Brain microvascular endothelial cell (primary cell): ENCODE measurements around the gene MAEA.

Experiments used
- DNase-seq: peaks from one replicate; pipeline ENCODE4 v3.0.0-alpha.2; 2020
- H3K27ac ChIP-seq: fragments of 250-450 bp; sonication (Bioruptor Pico); 2 replicates; pipeline ENCODE4 v1.5.1; 2020; ENCODE audit warnings: mild to moderate bottlenecking, moderate library complexity
- H3K27me3 ChIP-seq: fragments of 250-450 bp; sonication (Bioruptor Pico); replicated peaks from 2 replicates; pipeline ENCODE4 v1.5.1; 2020; ENCODE audit warnings: mild to moderate bottlenecking
- H3K36me3 ChIP-seq: fragments of 250-450 bp; sonication (Bioruptor Pico); replicated peaks from 2 replicates; pipeline ENCODE4 v1.5.1; 2020; ENCODE audit warnings: mild to moderate bottlenecking
- H3K4me3 ChIP-seq: 2 replicates; pipeline ENCODE4 v1.5.1; 2011; ENCODE audit warnings: low read depth, mild to moderate bottlenecking, control low read depth, low read length, moderate library complexity
- in situ Hi-C: cut with HindIII; loops from 2 replicates; pipeline ENCODE4 v1.10.0; 2017; ENCODE audit warnings: low sequenced_read_pairs, low pct_ligation_motif_present
- TF ChIP-seq, protein P1 (sequence below): IDR thresholded peaks from 2 replicates; pipeline ENCODE4 v1.5.1; 2011; ENCODE audit warnings: low read depth, mild to moderate bottlenecking, moderate library complexity, low read length, control low read depth, inconsistent platforms; ENCODE audit errors: missing control alignments

Gene MAEA

DNA sequence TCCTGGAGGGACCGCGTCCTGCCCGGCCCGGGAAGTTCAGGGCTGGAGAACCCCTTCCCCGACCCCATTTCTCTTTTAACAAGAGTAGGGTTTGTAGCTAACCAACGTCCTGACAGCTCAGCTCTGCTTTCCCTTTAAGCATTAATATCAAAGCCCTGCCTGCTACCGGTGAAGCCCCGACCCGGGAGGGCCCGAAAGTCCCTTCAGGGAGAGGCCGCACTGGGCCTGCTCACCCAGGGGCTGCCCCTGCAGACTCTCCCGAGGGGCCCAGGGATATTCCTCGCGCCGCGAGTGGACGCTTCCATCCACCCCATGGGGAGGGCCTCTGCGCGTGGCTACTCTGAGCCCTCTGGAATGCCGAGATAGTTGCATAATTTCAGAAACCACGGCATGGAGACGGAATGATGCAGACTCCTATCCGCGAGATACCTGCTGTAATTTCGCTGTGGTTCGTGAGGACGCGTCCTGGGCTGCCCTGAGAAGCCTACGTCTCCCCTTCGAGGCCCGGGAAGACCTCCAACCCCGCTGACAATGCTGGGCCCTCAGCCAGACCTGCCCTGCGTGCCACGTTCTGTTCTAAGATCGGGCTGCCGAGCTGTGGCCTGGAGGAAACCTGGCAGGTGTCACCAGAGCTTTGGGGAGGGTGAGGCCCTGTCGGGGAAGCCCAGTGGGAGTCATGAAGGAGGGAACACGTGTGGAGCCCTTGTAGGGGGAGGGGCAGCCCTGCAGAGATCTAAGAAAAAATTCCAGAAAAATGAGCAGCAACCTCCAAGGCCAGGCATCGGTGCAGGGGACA is 39.8 kb upstream of the MAEA start:
- DNase-seq, result peak; percentile 26
- TF ChIP-seq, protein P1, sequence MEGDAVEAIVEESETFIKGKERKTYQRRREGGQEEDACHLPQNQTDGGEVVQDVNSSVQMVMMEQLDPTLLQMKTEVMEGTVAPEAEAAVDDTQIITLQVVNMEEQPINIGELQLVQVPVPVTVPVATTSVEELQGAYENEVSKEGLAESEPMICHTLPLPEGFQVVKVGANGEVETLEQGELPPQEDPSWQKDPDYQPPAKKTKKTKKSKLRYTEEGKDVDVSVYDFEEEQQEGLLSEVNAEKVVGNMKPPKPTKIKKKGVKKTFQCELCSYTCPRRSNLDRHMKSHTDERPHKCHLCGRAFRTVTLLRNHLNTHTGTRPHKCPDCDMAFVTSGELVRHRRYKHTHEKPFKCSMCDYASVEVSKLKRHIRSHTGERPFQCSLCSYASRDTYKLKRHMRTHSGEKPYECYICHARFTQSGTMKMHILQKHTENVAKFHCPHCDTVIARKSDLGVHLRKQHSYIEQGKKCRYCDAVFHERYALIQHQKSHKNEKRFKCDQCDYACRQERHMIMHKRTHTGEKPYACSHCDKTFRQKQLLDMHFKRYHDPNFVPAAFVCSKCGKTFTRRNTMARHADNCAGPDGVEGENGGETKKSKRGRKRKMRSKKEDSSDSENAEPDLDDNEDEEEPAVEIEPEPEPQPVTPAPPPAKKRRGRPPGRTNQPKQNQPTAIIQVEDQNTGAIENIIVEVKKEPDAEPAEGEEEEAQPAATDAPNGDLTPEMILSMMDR, result no peak
- H3K4me3 ChIP-seq, result peak overlapping the region; percentile 56
- peak overlapping the region; percentile 68 for H3K27ac ChIP-seq
- no peaks in the 10 kb centered on the region for H3K27me3 ChIP-seq
- H3K36me3 ChIP-seq, result no peaks in the 10 kb centered on the region
- in situ Hi-C loops, result no loop called here

GRCh38 chr4:1250527-1250812 is 39.2 kb upstream of the MAEA start:
- no peak for DNase-seq
- TF ChIP-seq, protein P1, result no peak
- in situ Hi-C loops, result no loop called here
- no peaks in the 10 kb centered on the region for H3K36me3 ChIP-seq
- no peak overlapping the region for H3K4me3 ChIP-seq
- H3K27ac ChIP-seq, result no peak overlapping the region
- no peaks in the 10 kb centered on the region for H3K27me3 ChIP-seq

GRCh38 chr4:1250921-1251772 is 38.5 kb upstream of the MAEA start:
- no peak overlapping the region for H3K27ac ChIP-seq
- H3K4me3 ChIP-seq, result no peak overlapping the region
- H3K27me3 ChIP-seq, result no peaks in the 10 kb centered on the region
- DNase-seq, result no peak
- TF ChIP-seq, protein P1, result no peak
- in situ Hi-C loops, result no loop called here
- H3K36me3 ChIP-seq, result no peaks in the 10 kb centered on the region

GRCh38 chr4:1251773-1252066 is 38.0 kb upstream of the MAEA start:
- H3K4me3 ChIP-seq, result no peak overlapping the region
- H3K27ac ChIP-seq, result no peak overlapping the region
- no peak for DNase-seq
- H3K27me3 ChIP-seq, result no peaks in the 10 kb centered on the region
- TF ChIP-seq, protein P1, result no peak
- in situ Hi-C loops, result no loop called here
- H3K36me3 ChIP-seq, result no peaks in the 10 kb centered on the region

DNA sequence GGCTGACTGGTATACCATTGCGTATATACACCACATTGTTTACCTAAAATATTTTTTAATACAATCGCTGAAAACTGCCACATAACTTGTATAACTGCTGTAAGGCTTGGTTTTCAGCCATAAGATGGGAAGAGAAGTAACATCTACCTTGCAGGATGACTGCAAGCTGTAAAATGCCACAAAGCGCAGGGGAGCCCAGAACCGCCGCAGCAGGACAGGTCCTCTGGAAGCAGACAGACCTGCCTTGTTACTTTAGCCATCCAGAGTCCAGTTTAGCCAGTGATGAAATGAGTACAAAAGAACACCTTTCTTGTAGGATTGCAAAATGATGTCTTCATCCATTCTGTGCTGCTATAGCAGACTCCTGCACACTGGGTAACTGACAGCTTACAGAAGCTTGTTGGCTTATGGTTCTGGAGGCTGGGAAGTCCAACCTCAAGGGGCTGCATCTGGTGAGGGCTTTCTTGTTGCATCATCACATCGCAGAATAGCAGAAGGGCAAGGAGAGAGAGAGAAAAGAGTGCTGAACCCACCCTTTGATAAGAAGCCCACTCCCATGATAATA is 36.7 kb upstream of the MAEA start:
- DNase-seq, result no peak
- Histone ChIP-seq H3K27me3 (no peaks in the 10 kb centered on the region), H3K27ac (no peak overlapping the region), H3K4me3 (no peak overlapping the region), H3K36me3 (no peaks in the 10 kb centered on the region)
- in situ Hi-C loops, result no loop called here
- TF ChIP-seq, protein P1, result no peak
